ENCODE data around the gene OR51I2. TPM values are rescaled to one million over a fixed set of nuclear protein-coding genes. Genes with fewer than 3 reads are reported as not detected.

OR51I2 gene, protein sequence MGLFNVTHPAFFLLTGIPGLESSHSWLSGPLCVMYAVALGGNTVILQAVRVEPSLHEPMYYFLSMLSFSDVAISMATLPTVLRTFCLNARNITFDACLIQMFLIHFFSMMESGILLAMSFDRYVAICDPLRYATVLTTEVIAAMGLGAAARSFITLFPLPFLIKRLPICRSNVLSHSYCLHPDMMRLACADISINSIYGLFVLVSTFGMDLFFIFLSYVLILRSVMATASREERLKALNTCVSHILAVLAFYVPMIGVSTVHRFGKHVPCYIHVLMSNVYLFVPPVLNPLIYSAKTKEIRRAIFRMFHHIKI
- not detected in 2 replicates for total RNA-seq

DNA sequence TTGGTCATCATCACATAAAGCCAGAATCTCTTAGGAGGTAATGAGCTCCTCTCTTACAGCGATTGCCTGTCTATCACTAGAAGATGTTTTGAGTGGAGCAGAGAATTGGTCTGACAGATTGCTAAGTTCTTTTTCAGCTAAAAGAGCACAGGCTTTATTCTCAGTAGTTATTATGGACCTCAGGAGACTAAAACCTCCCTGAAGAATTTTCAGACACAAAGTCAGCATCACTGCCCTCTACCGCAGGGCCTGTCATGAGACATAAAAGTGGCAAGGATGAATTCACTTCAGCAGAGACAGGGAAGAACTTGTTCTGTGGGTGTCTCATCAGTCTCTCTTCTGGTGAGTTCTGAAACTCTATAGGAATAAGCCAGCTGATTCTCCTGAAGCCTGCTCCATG, at the start of gene OR51I2:
TSS of gene OR51I2 (plus strand) at position 301 of the 400 bp plus-strand sequence. CDS start 4,166 bp downstream, outside the sequence.

DNA sequence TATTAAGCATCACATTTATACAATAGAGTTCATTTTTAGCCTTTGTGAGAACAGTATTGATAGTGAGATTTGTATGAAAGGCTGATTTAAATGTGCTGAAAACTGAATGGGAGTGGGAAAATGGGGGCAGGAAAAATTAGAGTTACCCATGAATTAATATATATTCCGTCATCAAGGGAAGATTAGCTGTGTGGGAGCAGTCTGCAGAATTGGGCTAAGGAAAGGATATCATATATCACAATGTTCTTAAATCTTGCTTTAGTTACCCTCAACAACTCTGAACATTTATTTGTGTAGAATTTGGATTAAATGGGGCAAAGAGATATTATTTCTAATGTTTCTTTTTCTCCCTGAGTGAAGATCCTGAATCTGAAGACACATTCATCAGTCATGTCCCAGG, 27.3 kb upstream of the OR51I2 start, which contains the start of gene OR51Q1:
TSS of gene OR51Q1 (plus strand) at position 301 of the 400 bp plus-strand sequence. CDS start at position 391, 90 bp downstream.

DNA sequence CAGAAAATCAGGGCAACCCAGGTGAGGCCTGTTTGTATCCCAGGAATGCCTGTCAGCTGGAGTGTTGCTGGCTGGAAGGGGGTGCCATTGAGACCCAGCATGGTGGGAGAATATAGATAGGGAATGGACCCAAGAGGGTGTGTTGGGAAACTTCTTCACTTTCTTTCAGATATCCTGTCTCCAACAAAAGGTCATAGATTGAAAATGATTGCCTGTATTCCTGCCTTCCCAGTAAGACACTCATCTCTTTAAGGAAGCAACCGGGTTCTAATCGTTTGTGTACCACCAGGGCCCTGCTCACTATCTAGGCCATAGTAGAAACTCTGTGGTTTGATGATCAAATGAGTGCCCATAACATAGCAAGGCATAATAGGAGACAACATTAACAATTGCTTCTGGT, 7.7 kb upstream of the OR51I2 start, which contains the start of gene OR51I1:
TSS of gene OR51I1 (minus strand) at position 101 of the 400 bp plus-strand sequence. CDS start at position 101, 0 bp downstream.

DNA sequence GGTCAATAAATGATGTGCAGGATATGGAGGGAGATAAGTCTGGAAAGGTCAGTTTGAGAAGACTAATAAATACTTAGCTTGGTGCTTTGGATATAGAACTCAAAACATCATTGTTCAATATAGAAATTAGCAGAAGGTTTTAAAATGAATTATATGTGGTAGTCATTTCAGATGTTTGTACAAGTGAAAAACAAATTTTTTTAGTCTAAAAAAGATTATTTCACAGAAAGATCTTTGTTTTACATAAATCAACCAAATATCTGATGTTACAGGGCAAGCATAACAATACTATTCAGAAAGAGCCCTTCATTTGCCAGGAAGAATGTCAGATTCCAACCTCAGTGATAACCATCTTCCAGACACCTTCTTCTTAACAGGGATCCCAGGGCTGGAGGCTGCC, 39.3 kb downstream of the OR51I2 start, which contains the start of gene OR52D1:
TSS of gene OR52D1 (plus strand) at position 301 of the 400 bp plus-strand sequence. CDS start at position 323, 22 bp downstream.

Other genes with a start within 250 kb of the OR51I2 start
- not detected in 2 replicates for gene OR51V1, start 248.6 kb upstream of the OR51I2 start, total RNA-seq
- not detected in 2 replicates for gene HBB, start 222.3 kb upstream of the OR51I2 start, total RNA-seq
- 0.25 and 0.77 TPM in 2 replicates for gene HBD, start 214.8 kb upstream of the OR51I2 start, total RNA-seq
- not detected in 2 replicates for gene HBG1, start 199.5 kb upstream of the OR51I2 start, total RNA-seq
- gene HBG2, start 194.5 kb upstream of the OR51I2 start, total RNA-seq: not detected in 2 replicates
- gene HBE1, start 179.4 kb upstream of the OR51I2 start, total RNA-seq: not detected in 2 replicates
- 0.11 TPM in 1 of 2 replicates, not detected in the other for gene OR51B4, start 147.4 kb upstream of the OR51I2 start, total RNA-seq
- gene OR51B2, start 125.0 kb upstream of the OR51I2 start, total RNA-seq: 0.12 TPM in 1 of 2 replicates, not detected in the other
- gene OR51B5, start 105.8 kb upstream of the OR51I2 start, total RNA-seq: 0.12 TPM in 1 of 2 replicates, not detected in the other
- not detected in 2 replicates for gene OR51B6, start 97.8 kb upstream of the OR51I2 start, total RNA-seq
- 0.11 TPM in 1 of 2 replicates, not detected in the other for gene OR51M1, start 65.5 kb upstream of the OR51I2 start, total RNA-seq
- not detected in 2 replicates for gene OR51Q1, start 27.2 kb upstream of the OR51I2 start, total RNA-seq
- gene OR51I1, start 7.8 kb upstream of the OR51I2 start, total RNA-seq: 0.11 TPM in 1 of 2 replicates, not detected in the other
- not detected in 2 replicates for gene OR52D1, start 39.4 kb downstream of the OR51I2 start, total RNA-seq
- gene UBQLN3, start 60.6 kb downstream of the OR51I2 start, total RNA-seq: 0.12 TPM in 1 of 2 replicates, not detected in the other
- not detected in 2 replicates for gene UBQLNL, start 67.4 kb downstream of the OR51I2 start, total RNA-seq
- 0.66 and 1.1 TPM in 2 replicates for gene OR52H1, start 99.2 kb downstream of the OR51I2 start, total RNA-seq
- gene OR52B6, start 131.6 kb downstream of the OR51I2 start, total RNA-seq: not detected in 2 replicates
- gene TRIM6, start 147.3 kb downstream of the OR51I2 start, total RNA-seq: 6.5 and 12.2 TPM in 2 replicates
- 10.1 and 12.6 TPM in 2 replicates for gene TRIM34, start 175.7 kb downstream of the OR51I2 start, total RNA-seq
- 37.6 and 52.2 TPM in 2 replicates for gene TRIM5, start 235.8 kb downstream of the OR51I2 start, total RNA-seq
- gene TRIM22, start 240.5 kb downstream of the OR51I2 start, total RNA-seq: 46.7 and 73.4 TPM in 2 replicates

All from uterine smooth muscle cell (primary cell).